ENCODE data around the gene CDC42BPA. TPM values are rescaled to one million over a fixed set of nuclear protein-coding genes. Genes with fewer than 3 reads are reported as not detected.

Gene CDC42BPA
- total and polyA plus RNA-seq, 2 of the 13 experiments (the other 11 are each of a cell fraction or from before 2014, with no cell fraction given), result 6.5 to 16.0 TPM

- intact Hi-C loops (cut with micrococcal nuclease; ENCODE audit: unreplicated experiment), result no loop called here
- DNase-seq (ENCODE audit: low spot score), result no peak
- CTCF ChIA-PET (ENCODE audit: low intra/inter-chr PET ratio, low total read pairs), result no interaction called here
- Histone ChIP-seq H3K36me3 (replicated peaks in 1 of 2; ENCODE audit: control insufficient read depth in 1 of 2, insufficient read depth in 2 of 2, low read length in 2 of 2) (peaks cover 3 to 7% of the 10 kb centered on the region in 2 experiments; a peak in 1 of 5 replicates), H2AFZ (ENCODE audit: low read length) (no peak overlapping the region), H3K27me3 (ENCODE audit: control insufficient read depth in 1 of 2, insufficient read depth in 2 of 2, low read length in 2 of 2) (no peaks in the 10 kb centered on the region), H3K4me1 (ENCODE audit: insufficient read depth, low read length) (peaks cover 5% of the 10 kb centered on the region), H3K9me3 (ENCODE audit: low read length) (no peaks in the 10 kb centered on the region), H4K20me1 (ENCODE audit: insufficient read depth, low read length) (no peaks in the 10 kb centered on the region), H3K27ac (ENCODE audit: extremely low read length, insufficient read depth, low read length) (no peak overlapping the region), H3K9ac (ENCODE audit: insufficient read depth, low read depth, low read length) (no peak overlapping the region), H3K4me3 (replicated peaks in 1 of 3; ENCODE audit: insufficient read depth in 1 of 3, low read depth in 2 of 3, low read length in 3 of 3) (no peak overlapping the region), H3K4me2 (ENCODE audit: low read depth, low read length) (no peak overlapping the region), H3K79me2 (ENCODE audit: insufficient read depth, low read length) (no peaks in the 10 kb centered on the region)
- 94% methylated on average over 2 of the region's 2 CpGs for WGBS (ENCODE audit: low lambda C conversion rate)
- BruUV-seq (replicated peaks), result no TSS peak
- FAIRE-seq, result no peak
- in situ Hi-C loops (cut with HindIII; ENCODE audit: extremely low pct_ligation_motif_present, low pct_unique_long_range_greater_than_20kb), result no loop called here
- no peak for ATAC-seq
- TF ChIP-seq TARDBP (CRISPR knock-in tag; IDR thresholded peaks at IDR 0.05) (no peak), TCF7L2 (IDR thresholded peaks at IDR 0.05; ENCODE audit: low read depth, low read length) (no peak), PRPF4 (IDR thresholded peaks at IDR 0.05; ENCODE audit: low read depth, low read length, poor library complexity, severe bottlenecking) (no peak), MAFF (IDR thresholded peaks at IDR 0.05; ENCODE audit: low read depth, low read length) (peak; percentile 43; the same call in 1 of the 2 replicates), PAX8 (CRISPR knock-in tag; IDR thresholded peaks at IDR 0.05; ENCODE audit: borderline replicate concordance) (no peak), MAFK (conservative IDR thresholded peaks at IDR 0.05 in 1 of 2, IDR thresholded peaks at IDR 0.05 in 1 of 2; ENCODE audit: low read length in 2 of 2) (peak; percentile 39 to 63; a peak in 3 of 4 replicates), KAT2B (IDR thresholded peaks at IDR 0.05; ENCODE audit: borderline replicate concordance, low read depth, low read length) (no peak), ZNF354B (CRISPR knock-in tag; IDR thresholded peaks at IDR 0.05) (no peak), NPAS2 (CRISPR knock-in tag; IDR thresholded peaks at IDR 0.05; ENCODE audit: borderline replicate concordance) (no peak), SP4 (CRISPR knock-in tag; IDR thresholded peaks at IDR 0.05) (no peak), ZNF619 (CRISPR knock-in tag; IDR thresholded peaks at IDR 0.05) (no peak), ZBTB1 (CRISPR knock-in tag; IDR thresholded peaks at IDR 0.05; ENCODE audit: borderline replicate concordance) (no peak), GATAD2A (CRISPR knock-in tag; IDR thresholded peaks at IDR 0.05) (no peak)
- TF ChIP-seq, protein P1, sequence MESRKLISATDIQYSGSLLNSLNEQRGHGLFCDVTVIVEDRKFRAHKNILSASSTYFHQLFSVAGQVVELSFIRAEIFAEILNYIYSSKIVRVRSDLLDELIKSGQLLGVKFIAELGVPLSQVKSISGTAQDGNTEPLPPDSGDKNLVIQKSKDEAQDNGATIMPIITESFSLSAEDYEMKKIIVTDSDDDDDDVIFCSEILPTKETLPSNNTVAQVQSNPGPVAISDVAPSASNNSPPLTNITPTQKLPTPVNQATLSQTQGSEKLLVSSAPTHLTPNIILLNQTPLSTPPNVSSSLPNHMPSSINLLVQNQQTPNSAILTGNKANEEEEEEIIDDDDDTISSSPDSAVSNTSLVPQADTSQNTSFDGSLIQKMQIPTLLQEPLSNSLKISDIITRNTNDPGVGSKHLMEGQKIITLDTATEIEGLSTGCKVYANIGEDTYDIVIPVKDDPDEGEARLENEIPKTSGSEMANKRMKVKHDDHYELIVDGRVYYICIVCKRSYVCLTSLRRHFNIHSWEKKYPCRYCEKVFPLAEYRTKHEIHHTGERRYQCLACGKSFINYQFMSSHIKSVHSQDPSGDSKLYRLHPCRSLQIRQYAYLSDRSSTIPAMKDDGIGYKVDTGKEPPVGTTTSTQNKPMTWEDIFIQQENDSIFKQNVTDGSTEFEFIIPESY (CRISPR knock-in tag; IDR thresholded peaks at IDR 0.05), result no peak
- TF ChIP-seq, protein P2, sequence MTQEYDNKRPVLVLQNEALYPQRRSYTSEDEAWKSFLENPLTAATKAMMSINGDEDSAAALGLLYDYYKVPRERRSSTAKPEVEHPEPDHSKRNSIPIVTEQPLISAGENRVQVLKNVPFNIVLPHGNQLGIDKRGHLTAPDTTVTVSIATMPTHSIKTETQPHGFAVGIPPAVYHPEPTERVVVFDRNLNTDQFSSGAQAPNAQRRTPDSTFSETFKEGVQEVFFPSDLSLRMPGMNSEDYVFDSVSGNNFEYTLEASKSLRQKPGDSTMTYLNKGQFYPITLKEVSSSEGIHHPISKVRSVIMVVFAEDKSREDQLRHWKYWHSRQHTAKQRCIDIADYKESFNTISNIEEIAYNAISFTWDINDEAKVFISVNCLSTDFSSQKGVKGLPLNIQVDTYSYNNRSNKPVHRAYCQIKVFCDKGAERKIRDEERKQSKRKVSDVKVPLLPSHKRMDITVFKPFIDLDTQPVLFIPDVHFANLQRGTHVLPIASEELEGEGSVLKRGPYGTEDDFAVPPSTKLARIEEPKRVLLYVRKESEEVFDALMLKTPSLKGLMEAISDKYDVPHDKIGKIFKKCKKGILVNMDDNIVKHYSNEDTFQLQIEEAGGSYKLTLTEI (CRISPR knock-in tag; conservative IDR thresholded peaks at IDR 0.05), result no peak
- POLR2A ChIA-PET, result no interaction called here
Observed at GRCh38 chr1:227192163-227192562, 126.1 kb downstream of the CDC42BPA start.
